Fibroblast of skin of left quadriceps (primary cell): ENCODE measurements around the gene PDS5A.
"Not testable (repeated sequence)": the region's sequence is repeated elsewhere in the genome, so short reads cannot be mapped to it uniquely, and the experiment has no call there.

Experiments
- DNase-seq, 2 experiments: peaks; one replicate each; pipeline ENCODE4 v3.0.0-alpha.2; 2013; ENCODE audit warnings: low read depth in 2 of 2

The PDS5A gene

GRCh38 chr4:39905656-39906055 is 72.1 kb downstream of the PDS5A start:
- DNase-seq: no peak

GRCh38 chr4:39905019-39905418 is 72.7 kb downstream of the PDS5A start:
- DNase-seq: not testable (repeated sequence)

- DNase-seq: no peak
Observed at GRCh38 chr4:39900966-39901365, 76.7 kb downstream of the PDS5A start.

- no peak for DNase-seq
Observed at GRCh38 chr4:39899291-39899690, 78.4 kb downstream of the PDS5A start.

GRCh38 chr4:39898015-39898414 is 79.7 kb downstream of the PDS5A start:
- no peak for DNase-seq

GRCh38 chr4:39893693-39894072 is 84.0 kb downstream of the PDS5A start:
- DNase-seq: no peak

- DNase-seq: no peak
Observed at GRCh38 chr4:39892988-39893692, 84.6 kb downstream of the PDS5A start.

GRCh38 chr4:39889226-39889625 is 88.5 kb downstream of the PDS5A start:
- DNase-seq: no peak

- DNase-seq: no peak
Observed at GRCh38 chr4:39888541-39888940, 89.2 kb downstream of the PDS5A start.

- no peak for DNase-seq
Observed at GRCh38 chr4:39883646-39884045, 94.1 kb downstream of the PDS5A start.

- no peak for DNase-seq
Observed at GRCh38 chr4:39881789-39882188, 95.9 kb downstream of the PDS5A start.

- no peak for DNase-seq
Observed at GRCh38 chr4:39877971-39878370, 99.7 kb downstream of the PDS5A start.

- DNase-seq: no peak
Observed at GRCh38 chr4:39873823-39874222, 103.9 kb downstream of the PDS5A start.

GRCh38 chr4:39865280-39865679 is 112.4 kb downstream of the PDS5A start:
- DNase-seq: no peak

GRCh38 chr4:39864391-39864790 is 113.3 kb downstream of the PDS5A start:
- DNase-seq: no peak

GRCh38 chr4:39860804-39861203 is 116.9 kb downstream of the PDS5A start:
- DNase-seq: no peak

GRCh38 chr4:39855909-39856512 is 121.7 kb downstream of the PDS5A start:
- DNase-seq: no peak

- no peak for DNase-seq
Observed at GRCh38 chr4:39852636-39853035, 125.1 kb downstream of the PDS5A start.

GRCh38 chr4:39850727-39851126 is 127.0 kb downstream of the PDS5A start:
- DNase-seq: no peak

GRCh38 chr4:39846705-39847104 is 131.0 kb downstream of the PDS5A start:
- DNase-seq: no peak

GRCh38 chr4:39846120-39846519 is 131.6 kb downstream of the PDS5A start:
- DNase-seq: peak; percentile 3 to 8

GRCh38 chr4:39841894-39842293 is 135.8 kb downstream of the PDS5A start:
- DNase-seq: no peak

- DNase-seq: not testable (repeated sequence)
Observed at GRCh38 chr4:39840516-39840915, 137.2 kb downstream of the PDS5A start.

- no peak for DNase-seq
Observed at GRCh38 chr4:39840027-39840426, 137.7 kb downstream of the PDS5A start.
